Osteoblast (primary cell): ENCODE results near the gene EN2. TPM values are rescaled to one million over a fixed set of nuclear protein-coding genes. Genes with fewer than 3 reads are reported as not detected.

Experiments
- DNase-seq: peaks from one replicate; pipeline ENCODE4 v3.0.0; 2011; ENCODE audit warnings: low spot score, mixed read lengths; ENCODE audit not compliant: insufficient read length; ENCODE audit errors: missing footprints
- H2AFZ ChIP-seq: 2 replicates; pipeline ENCODE4 v1.6.0; 2011; ENCODE audit warnings: mild to moderate bottlenecking, low read length
- H3K27ac ChIP-seq: 2 replicates; pipeline ENCODE4 v1.5.1; 2011; ENCODE audit warnings: mild to moderate bottlenecking, low read depth, low read length, moderate library complexity
- H3K27me3 ChIP-seq: 2 replicates; pipeline ENCODE4 v1.6.0; 2012; ENCODE audit warnings: mild to moderate bottlenecking, control low read depth, inconsistent platforms, low read length, moderate library complexity; ENCODE audit not compliant: insufficient read depth
- H3K36me3 ChIP-seq: 2 replicates; pipeline ENCODE4 v1.5.1; 2011; ENCODE audit warnings: mild to moderate bottlenecking, low read length, control low read depth, moderate library complexity; ENCODE audit not compliant: insufficient read depth
- H3K4me1 ChIP-seq: 2 replicates; pipeline ENCODE4 v1.5.1; 2011; ENCODE audit warnings: mild to moderate bottlenecking, low read length, control low read depth, moderate library complexity; ENCODE audit not compliant: insufficient read depth
- H3K4me2 ChIP-seq: 2 replicates; pipeline ENCODE4 v1.6.0; 2011; ENCODE audit warnings: mild to moderate bottlenecking, low read length; ENCODE audit not compliant: insufficient read depth
- H3K4me3 ChIP-seq: fragments of 200-600 bp; sonication (generic); 3 replicates; pipeline ENCODE4 v1.5.1; 2012; ENCODE audit warnings: mild to moderate bottlenecking, low read length, inconsistent platforms; ENCODE audit not compliant: insufficient read depth
- H3K79me2 ChIP-seq: 2 replicates; pipeline ENCODE4 v1.6.0; 2012; ENCODE audit warnings: mild to moderate bottlenecking, low read length, control low read depth, inconsistent platforms; ENCODE audit not compliant: insufficient read depth
- H3K9me3 ChIP-seq: 2 replicates; pipeline ENCODE4 v1.5.1; 2011; ENCODE audit warnings: low read depth, low read length, control low read depth
- H4K20me1 ChIP-seq: 2 replicates; pipeline ENCODE4 v1.6.0; 2012; ENCODE audit warnings: mild to moderate bottlenecking, low read length, control low read depth; ENCODE audit not compliant: insufficient read depth
- total RNA-seq: library from RNA; depleted of rRNA; stranded (reverse); fragments of >200 nt; gene quantifications from 2 replicates; pipeline ENCODE4 v1.2.3, GENCODE V29; 2012
- TF ChIP-seq, protein P1 (sequence below): IDR thresholded peaks from 2 replicates; pipeline ENCODE4 v1.5.1; 2011; ENCODE audit warnings: mild to moderate bottlenecking, low read depth, low read length, moderate library complexity; ENCODE audit errors: extremely low read depth

Gene EN2
- total RNA-seq, 1 donor = under 0.01 TPM

DNA sequence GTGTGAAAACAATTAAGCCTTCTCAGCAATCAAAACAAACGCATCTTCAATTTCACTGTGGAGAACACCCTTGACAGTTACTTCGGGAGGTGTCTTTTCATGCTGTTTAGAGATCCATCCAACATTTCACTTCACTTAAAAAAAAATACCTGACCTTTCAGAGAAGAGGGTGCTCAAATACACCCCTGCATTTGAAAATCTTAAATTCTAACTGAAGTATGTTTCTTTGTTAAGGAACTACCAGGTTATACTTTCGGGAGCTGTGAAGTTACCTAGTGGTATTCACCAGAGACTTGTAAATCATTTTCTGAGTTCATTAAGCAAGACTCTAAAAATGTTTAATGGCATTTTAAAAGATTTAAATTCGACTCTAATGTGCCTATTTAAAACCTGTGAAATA is 49.6 kb downstream of the EN2 start:
- H3K9me3 ChIP-seq = no peaks in the 10 kb centered on the region
- H2AFZ ChIP-seq = no peak overlapping the region
- no peak overlapping the region for H3K4me3 ChIP-seq
- H3K4me1 ChIP-seq = no peaks in the 10 kb centered on the region
- no peak overlapping the region for H3K27ac ChIP-seq
- no peaks in the 10 kb centered on the region for H4K20me1 ChIP-seq
- no peak for DNase-seq
- no peak overlapping the region for H3K4me2 ChIP-seq
- no peaks in the 10 kb centered on the region for H3K36me3 ChIP-seq
- TF ChIP-seq, protein P1, sequence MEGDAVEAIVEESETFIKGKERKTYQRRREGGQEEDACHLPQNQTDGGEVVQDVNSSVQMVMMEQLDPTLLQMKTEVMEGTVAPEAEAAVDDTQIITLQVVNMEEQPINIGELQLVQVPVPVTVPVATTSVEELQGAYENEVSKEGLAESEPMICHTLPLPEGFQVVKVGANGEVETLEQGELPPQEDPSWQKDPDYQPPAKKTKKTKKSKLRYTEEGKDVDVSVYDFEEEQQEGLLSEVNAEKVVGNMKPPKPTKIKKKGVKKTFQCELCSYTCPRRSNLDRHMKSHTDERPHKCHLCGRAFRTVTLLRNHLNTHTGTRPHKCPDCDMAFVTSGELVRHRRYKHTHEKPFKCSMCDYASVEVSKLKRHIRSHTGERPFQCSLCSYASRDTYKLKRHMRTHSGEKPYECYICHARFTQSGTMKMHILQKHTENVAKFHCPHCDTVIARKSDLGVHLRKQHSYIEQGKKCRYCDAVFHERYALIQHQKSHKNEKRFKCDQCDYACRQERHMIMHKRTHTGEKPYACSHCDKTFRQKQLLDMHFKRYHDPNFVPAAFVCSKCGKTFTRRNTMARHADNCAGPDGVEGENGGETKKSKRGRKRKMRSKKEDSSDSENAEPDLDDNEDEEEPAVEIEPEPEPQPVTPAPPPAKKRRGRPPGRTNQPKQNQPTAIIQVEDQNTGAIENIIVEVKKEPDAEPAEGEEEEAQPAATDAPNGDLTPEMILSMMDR = no peak
- H3K27me3 ChIP-seq = peaks cover 71% of the 10 kb centered on the region
- no peaks in the 10 kb centered on the region for H3K79me2 ChIP-seq

- peaks cover 71% of the 10 kb centered on the region for H3K27me3 ChIP-seq
Observed at GRCh38 chr7:155508376-155509358, 50.7 kb downstream of the EN2 start.

GRCh38 chr7:155509359-155509724 is 51.4 kb downstream of the EN2 start:
- TF ChIP-seq, protein P1 = no peak
- peaks cover 69% of the 10 kb centered on the region for H3K27me3 ChIP-seq
- H3K79me2 ChIP-seq = no peaks in the 10 kb centered on the region
- H2AFZ ChIP-seq = no peak overlapping the region
- no peak overlapping the region for H3K27ac ChIP-seq
- no peak overlapping the region for H3K4me2 ChIP-seq
- H3K9me3 ChIP-seq = no peaks in the 10 kb centered on the region
- no peaks in the 10 kb centered on the region for H4K20me1 ChIP-seq
- no peaks in the 10 kb centered on the region for H3K36me3 ChIP-seq
- DNase-seq = no peak
- no peaks in the 10 kb centered on the region for H3K4me1 ChIP-seq
- H3K4me3 ChIP-seq = no peak overlapping the region

More at GRCh38 chr7:155508376-155509358, 50.7 kb downstream of the EN2 start:
- TF ChIP-seq, protein P1 = no peak
- Histone ChIP-seq H3K4me1 (no peaks in the 10 kb centered on the region), H3K9me3 (no peaks in the 10 kb centered on the region), H3K27ac (no peak overlapping the region), H3K36me3 (no peaks in the 10 kb centered on the region), H3K79me2 (no peaks in the 10 kb centered on the region), H4K20me1 (no peaks in the 10 kb centered on the region), H3K4me2 (no peak overlapping the region), H3K4me3 (no peak overlapping the region), H2AFZ (no peak overlapping the region)
- DNase-seq = no peak
